CD4-positive, alpha-beta T cell treated with Interleukin-6 for 4 hours (primary cell): ENCODE data around the gene GFY.

Source experiments
- DNase-seq: peaks from one replicate; pipeline ENCODE4 v3.0.0-alpha.2; 2020; ENCODE audit warnings: mixed read lengths

Gene GFY, protein sequence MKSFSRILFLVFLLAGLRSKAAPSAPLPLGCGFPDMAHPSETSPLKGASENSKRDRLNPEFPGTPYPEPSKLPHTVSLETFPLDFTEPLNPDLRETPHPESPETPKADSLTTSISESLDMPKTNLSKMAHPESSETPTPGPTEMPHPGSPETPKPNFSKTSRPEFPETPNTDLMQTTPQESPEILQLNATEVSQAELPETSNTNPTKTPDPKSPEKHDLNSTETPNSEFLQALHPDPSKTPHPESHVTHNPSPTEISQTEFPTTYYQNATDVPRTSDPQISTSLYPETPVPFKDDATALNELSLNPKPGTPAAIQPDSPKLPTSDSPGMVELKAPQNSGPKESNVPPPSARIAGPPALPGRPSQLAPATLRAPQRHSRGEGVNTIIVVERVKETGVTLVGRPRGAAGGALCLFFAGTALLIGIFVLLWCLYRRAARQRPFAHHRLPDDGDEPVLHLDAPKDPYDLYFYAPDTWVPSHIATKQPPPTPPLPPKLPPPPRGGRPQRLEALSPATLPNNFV

DNA sequence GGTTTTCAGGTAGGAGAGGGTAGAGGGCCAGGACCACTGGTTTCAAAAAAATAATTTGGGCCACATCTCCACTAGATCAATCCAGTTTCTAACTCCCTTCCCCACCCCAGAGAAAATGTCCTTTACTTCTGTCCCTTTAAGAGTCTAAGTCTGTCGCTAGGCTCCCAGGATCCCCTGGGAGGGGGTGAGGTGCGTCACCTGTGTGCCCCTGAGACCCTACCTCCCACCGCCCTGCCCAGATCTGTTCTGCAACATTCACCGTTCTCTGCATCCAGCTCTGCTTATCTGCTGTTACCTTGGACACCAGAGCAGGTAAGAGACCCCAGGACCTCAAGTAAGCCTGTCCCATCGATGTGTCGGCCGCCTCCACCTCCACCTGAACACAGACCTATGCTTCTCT is at the start of gene GFY:
GFY (plus strand) TSS at position 211 of the 400 bp plus-strand sequence. CDS start 1,043 bp downstream, outside the sequence.
- no peak for DNase-seq

DNA sequence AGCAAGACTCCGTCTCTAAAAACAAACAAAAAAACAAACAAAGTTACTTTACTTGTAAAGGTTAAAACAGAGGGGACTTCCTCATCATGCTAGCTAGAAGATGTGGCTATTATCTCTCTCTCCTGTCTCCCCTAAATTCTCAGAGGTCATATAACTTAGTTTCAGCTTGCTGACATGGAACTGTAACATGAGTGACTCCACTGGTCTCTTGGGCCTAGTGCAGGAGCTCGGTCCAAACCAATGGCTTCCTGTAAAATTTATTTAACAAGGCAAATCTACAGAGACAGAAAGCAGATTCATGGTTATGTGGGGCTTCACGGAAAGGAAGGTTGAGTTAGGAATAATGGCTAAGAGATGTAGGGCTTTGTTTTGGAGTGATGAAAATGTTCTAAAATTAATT is 46.7 kb upstream of the GFY start:
- no peak for DNase-seq

DNA sequence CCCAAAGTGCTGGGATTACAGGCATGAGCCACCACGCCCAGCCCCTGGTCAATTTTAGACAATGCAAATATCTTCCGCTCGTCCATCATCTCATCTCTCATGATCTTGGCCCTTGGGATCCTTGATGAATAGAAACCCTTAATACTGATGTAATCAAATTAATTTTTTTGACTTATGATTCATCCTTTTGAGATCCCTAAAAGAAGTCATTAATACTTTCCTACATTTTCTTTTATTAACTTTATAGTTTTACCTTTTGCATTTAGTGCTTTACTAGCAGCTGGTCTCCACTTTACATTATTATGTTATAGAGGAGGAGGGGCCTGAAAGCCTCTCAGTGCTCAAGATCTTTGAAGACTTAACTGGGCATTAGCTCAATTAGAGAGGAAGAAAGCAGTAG is 44.8 kb upstream of the GFY start:
- no peak for DNase-seq

DNA sequence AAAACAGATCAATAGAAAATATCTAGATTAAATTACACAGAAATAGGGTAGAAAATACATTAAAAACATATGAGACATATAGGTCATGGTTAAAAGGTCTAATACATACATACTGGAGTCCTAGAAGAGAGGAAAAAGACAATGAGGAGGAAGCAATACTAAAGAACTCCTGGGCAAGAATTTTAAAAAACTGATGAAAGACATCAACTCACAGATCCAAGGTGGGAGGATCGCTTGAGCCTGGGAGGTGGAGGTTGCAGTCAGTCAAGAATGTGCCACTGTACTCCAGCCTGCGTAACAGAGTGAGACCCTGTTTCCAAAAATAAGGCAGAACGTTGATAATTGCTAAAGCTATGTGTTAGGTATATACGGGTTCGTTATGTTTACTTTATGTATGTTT is 42.5 kb upstream of the GFY start:
- no peak for DNase-seq

DNA sequence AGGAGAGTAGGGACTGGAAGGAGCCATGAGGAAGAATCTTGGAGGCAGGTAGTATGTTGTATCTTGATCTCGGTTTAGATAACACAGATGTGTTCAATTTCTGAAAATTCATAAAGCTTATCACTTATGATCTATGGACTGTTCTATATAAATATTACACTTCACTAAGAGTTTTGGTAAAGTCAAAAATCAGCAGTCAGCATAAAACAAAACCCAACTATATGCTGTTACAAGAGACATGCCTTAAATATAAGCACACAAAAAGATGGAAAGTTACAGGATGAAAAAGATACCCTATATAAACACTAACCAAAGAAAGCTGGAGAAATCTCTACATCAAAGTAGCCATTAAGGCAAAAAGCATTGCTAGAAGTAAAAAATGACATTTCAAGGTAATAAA is 41.6 kb upstream of the GFY start:
- DNase-seq, result no peak

DNA sequence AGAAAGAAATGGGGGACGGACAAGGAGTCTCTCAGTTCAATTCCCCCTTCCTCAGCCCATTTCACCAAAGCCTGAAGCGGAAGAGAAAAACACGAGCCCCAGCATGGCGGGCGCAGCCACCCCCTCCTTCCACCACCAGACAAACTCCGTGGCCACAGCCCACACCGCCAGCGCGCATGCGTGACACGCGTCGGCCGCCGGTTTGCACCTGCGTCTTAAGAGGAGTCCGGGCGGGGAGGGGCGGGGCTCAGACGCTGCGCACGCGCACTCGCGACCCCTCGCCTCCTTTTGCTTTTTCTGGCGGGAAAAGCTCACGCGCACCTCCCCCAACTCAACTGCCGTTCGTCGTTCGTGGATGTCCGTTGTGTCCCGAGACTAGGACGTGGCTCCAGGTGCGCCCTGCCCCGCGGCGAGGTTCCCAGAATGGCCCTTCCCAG is 37.2 kb upstream of the GFY start, which contains the start of gene KASH5:
KASH5 (plus strand) TSS at position 314 of the 437 bp plus-strand sequence. CDS start 2,635 bp downstream, outside the sequence.
- DNase-seq, result peak; percentile 78

DNA sequence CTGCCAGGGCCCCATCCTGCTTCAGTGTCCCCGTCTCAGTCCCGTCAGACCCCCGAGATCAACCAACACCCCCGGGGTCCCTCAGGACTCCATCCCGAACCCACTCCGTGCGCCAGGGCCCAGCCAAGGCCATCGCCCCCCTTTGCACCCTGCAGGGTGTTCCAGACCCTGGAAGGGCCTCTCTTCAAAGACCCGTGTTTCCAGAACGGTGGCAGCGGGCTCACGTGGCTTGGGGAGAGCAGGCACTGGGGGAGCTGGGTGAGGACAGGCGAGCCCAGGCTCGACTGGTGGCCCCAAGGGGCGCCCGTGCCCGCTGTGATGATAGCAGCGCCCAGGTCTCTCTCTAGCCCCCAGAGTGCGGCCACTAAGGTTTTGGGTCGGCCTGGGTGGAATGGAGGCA is 35.8 kb upstream of the GFY start:
- no peak for DNase-seq

DNA sequence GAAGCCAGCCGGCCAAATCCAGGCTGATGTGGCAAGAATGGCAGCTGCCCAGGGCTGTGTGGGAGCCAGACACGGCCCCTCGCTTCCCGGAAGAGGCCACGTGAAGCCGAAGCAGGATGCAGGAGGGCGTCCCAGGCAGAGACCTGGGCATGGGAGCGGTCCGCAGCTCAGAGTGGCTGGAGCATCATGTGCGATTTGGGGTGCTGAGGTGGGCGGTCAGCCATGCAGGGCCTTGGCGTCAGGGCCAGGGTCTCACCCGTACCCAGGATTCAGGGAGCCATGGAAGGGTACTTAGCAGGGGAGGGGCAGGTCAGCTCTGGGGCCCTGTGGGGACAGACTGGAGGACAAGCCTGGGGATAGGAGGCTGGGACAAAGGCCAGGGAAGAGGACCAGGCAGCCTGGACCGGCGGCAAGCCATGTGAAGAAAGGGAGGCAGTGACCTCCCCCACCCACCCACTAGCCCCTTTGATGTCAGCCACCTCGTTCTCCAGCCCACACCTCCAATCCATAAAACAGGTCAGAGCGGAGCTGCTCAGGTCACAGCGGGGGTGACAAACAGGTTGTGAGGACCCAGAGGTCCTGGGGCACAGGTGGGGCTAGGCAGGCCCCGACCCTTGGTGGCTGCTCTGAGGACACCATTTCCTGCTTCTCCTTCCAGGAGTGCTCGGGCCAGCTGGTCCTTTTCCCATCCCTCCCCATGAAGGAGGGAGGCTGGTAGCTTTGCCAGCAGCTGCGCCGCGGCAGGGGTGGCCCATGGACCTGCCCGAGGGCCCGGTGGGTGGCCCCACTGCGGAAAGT is 34.9 kb upstream of the GFY start:
- DNase-seq, result no peak

DNA sequence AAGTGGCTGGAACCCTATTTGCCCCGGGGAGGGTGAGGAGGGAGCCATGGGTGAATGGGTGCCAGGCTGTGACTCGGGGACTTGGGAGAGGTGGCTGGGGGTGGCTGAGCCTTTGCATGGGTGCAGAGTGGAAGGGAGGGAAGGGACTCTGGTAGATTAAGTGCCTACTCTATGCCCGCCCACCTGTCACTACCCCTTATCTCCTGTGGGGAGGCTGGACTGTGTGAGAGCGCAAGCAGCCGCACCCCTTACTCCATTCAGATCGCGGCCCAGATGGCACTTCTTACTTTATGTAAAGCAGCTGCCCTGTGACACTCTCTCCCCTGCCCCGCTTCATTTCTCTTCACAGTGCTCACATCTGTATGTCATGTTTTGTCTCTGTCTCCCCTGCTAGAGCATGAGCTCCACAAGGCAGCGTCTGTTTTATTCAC is 34.2 kb upstream of the GFY start:
- no peak for DNase-seq

DNA sequence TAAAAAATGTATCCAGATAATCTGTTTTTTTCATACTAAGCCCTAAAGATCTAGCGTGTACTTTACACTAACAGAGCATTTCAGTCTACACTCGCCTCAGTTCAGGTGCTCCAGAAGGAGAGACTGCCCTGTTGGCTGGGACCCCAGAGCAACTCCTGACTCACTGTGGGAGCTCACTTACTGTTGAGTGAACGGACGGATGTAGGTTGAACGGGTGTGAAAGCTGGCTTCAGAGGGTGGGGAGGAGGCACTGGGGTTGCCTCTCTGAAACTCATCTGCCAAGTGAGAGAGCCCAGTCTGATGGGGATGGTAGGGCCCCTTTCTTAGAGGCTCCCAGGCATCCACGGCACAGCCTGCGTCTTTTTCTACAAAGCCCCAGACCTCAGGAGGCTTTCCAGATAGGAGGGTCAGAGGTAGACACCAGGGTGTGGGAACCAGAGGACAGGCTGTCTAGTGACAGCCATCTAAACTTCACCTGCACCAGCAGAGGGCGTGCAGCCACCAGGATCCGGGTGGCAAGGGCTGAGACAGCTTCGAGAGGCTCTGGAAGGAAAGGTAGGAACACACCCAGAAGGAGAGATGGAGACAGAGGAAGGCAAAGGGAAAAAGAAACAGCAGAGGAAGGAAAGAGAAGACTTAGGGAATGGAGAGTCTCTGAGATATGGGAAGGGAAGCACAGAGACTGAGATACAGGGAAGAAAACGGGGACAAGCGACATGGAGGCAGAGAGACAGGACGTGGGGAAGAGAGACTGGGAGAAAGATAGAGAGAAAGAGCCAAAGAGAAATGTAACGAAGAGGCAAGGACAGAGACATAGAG is 33.4 kb upstream of the GFY start:
- peak; percentile 88 for DNase-seq

DNA sequence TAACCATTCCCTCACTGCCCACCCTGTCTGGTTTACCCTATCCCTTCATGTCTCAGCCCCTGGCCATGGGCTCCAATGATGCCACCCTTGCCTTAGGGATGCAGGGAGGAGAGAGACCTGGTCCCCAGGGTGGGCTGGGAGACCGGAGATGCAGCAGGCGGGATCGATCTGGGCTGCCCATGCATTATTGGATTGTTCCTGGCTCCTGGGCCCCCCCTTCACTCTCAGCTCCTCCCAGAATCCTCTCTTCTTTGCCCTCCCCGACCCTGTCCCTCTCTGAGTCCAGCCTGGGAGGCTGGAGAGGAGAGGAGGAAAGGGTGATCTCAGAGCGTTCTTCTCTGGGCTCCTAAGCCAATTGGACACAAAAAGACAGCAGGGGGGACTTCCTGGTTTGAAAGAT is 31.3 kb upstream of the GFY start:
- no peak for DNase-seq

DNA sequence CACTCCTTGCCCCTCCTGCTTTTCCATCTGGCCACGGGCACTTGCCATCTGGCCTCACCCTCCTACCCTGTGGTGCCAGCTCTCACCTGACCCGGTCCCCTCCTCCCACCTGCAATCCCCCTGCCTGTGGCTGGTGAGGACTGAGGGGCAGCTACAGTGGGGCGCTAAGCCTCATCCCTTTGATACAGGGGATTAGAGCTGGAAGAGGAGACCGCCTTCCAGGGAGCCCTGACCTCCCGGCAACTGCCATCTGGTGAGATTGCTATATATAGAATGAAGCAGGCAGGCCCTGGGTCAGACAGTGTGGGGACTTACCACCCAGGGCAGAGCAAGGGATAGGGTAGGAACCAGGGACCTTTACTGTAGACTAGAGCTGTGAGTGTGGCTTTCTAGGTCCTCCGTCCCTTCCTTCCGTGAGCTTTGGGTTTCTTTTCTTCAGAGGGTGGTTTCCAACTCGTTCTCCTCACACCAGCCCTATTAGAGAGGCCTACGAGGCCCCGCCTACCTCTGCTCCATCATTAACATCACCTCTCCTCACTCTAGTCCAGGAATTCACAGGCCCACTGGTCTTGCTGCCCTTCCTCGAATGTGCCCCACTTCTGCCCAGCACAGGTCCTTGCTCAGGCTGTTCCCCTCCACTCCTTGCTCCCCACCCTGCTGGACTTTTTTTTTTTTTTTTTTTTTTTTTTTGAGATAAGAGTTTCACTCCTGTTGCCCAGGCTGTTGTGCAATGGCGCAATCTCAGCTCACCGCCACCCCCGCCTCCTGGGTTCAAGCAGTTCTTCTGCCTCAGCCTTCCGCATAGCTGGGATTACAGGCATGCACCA is 29.4 kb upstream of the GFY start:
- DNase-seq, result no peak

DNA sequence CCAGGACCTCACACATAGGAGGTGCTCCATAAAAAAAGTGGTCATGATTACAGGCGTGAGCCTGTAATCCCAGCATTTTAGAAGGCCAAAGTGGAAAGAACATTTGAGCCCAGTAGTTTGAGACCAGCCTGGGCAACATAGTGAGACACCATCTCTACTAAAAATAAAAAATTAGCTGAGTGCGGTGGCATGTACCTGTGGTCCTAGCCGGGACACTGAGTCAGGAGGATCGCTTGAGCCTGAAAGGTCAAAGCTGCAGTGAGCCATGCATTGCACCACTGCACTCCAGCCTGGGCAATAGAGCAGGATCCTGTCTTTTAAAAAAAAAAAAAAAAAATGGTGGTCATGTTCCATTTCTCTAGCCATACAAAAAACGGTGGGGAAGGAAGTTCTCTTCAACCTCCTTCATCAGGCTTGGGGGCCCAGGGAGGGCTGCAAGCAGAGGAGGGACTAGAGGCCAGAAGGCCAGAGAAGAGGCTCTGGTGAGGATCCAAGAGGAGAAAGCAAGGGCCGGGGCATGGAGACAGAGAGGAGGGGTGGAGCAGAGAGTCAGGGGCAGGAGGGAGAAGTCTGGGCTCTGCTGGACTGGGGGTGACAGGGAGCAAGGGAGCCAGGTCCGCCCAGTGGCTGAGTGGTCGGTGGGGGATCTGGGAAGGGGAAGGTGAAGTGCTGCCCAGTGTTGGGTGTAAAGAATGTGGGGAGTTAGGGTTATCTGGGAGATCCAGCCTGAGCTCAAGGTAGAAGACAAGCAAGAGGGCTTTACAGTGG is 28.3 kb upstream of the GFY start:
- no peak for DNase-seq

DNA sequence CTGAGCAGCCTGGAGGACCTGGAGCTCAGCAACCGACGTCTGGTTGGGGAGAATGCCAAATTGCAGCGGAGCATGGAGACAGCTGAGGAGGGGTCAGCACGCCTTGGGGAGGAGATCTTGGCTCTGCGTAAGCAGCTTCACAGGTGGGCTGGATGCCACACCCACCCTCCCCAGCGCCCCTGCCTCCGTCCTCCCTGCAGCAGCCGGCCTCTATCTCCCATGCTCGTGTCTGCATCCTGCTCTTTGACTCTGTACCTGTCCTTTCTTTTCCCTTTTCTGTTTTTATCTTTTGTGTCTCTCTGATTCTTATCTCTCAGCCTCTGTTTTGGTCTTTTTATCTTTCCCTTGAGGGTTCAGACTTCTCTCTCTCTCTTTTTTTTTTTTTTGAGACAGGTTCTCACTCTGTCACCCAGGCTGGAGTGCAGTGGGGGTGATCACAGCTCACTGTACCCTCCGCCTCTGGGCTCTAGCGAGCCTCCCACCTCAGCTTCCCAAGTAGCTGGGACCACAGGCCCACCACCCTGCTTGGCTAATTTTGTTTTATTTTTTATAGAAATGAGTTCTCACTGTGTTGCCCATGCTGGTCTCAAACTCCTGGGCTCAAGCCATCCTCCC is 27.1 kb upstream of the GFY start:
- DNase-seq, result peak; percentile 30

DNA sequence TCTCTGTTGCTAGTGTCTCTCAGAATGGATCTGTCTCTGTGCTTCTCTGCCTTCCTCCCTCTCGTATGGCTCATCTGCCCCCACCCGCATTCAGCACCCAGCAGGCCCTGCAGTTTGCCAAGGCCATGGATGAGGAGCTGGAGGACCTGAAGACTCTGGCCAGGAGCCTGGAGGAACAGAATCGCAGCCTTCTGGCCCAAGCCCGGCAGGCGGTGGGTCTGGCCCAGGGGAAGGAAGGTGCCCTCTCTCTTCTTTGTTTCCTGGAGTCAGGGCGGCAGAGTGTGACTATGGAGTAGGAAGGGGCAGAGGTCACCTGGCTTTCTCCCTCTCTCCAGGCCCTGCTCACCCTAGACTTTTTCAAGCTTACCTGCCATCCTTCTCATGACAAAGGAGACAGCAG is 26.3 kb upstream of the GFY start:
- no peak for DNase-seq

DNA sequence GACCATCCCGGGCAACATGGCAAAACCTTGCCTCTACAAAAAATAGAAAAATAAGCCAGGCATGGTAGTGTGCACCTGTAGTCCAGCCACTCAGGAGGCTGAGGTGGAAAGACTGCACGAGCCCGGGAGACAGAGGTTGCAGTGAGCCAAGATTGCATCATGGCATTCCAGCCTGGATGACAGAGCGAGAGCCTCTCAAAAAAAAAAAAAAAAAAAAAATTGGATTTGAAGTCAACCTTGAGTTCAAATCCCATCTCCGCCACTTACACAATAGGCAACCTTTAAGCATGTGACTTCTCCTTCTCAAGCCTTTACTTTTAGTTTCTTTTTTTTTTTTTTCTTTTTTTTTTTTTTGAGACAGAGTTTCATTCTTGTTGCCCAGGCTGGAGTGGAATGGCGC is 25.2 kb upstream of the GFY start:
- DNase-seq, result no peak

DNA sequence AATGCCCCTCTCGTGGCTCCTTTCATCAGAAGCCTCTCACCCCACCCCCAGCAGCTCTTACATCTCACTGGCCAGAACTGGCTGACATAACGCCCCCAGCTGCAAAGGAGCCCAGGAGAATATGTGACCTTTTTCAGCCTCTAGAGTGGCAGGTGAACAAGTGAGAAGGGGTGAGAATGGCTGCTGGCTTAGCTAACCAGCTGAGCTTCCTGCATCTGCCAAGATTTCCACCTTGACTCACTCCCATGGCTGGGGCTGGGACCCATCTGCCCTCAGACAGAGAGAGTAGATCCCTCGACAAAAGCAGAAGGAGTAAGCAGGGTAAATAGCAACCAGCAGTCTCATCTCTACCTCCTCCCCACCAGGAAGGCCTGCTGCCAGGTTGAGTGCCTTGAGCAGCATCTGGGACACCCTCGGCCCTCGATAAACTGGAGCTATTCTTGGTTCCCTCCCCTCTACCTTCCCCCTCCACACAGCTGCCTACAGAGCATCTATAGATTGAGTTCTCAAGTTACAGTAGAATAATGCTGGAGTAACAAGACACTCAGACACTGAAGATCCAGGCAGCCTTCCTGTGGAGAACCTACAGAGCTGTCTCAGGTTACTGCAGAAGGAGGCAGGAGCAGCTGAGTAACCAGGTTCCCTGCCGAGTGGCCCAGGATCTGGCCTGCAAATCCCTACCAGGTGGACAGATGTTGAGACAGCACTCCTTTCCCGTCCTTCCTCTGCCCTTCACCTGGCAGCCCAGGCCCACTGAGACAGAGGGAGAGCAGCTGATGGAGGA is 21.6 kb upstream of the GFY start:
- no peak for DNase-seq

DNA sequence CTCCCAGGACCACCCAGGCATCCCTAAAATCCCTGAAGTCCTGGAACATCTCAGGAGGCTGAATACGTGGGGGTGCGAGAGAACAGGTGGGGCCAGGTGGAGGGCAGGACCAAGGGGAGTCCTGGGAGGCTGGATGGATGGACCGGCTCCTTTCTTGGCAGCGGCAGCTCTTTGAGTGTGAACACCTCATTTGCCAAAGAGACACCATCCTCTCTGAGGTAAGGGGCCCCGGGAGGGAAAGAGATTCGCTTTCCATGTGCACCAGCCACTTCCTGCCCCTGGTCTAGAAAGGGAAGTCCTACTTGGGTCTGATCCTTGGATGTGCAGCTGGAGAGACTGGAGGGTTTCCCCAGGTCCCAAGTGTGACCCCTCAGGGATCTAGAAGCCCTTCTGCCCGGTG is 18.1 kb upstream of the GFY start:
- no peak for DNase-seq

DNA sequence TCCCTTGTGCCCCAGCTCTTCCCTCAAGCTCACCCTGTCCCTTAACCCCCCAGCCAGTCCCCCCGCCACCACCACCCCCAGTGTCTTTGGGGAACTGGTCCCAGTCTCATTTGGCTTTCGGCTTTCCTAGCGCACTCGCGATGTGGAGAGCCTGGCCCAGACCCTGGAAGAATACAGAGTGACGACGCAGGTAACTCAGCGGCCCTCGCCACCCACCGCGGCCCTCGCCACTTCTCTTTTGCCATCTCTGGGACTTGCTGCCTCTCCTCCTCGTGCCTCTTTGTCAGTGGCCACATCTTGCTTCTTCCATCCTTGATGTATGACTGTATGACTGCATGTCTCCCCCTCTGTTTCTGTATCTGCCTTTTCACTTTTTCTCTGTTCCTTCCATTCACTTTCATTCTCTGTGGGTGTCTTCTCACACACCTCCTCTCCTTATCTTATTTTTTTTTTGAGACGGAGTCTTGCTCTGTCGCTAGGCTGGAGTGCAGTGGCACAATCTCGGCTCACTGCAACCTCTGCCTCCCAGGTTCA is 17.6 kb upstream of the GFY start:
- DNase-seq, result no peak
